GM18520 (cell line): ENCODE measurements around the gene CA4.

Source experiments
- ATAC-seq: cut with Tn5 transposase; IDR thresholded peaks from one replicate; pipeline ENCODE4 v1.9.1; 2021; ENCODE audit not compliant: unreplicated experiment

Gene CA4

DNA sequence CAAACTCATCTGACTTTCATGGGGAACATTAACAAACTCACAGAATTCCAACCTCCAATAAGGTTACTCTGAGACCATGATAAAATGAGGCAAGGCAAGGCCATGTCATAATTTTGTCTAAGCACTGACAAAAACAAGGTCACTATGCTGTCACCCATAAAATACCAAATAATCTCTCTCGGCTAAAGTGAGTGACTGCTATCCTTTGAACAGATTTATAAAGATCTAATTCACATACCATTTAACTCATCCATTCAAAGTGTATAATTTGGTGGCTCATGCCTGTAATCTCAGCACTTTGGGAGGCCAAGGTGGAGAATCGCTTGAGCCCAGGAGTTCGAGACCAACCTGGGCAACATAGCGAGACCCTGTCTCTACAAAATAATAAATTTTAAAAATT lies 20.6 kb upstream of the CA4 start:
- ATAC-seq = no peak

DNA sequence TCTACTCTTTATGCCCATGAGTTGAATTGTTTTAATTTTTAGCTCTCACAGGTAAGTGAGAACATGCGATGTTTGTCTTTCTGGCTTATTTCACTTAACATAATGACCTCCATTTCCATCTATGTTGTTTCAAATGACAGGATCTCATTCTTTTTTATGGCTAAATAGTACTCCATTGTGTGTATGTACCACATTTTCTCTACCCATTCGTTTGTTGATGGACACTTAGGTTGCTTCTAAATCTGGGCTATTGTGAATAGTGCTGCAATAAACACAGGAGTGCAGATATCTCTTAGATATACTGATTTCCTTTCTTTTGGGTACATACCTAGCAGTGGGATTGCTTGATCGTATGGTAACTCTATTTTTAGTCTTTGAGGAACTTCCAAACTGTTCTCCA lies 19.3 kb upstream of the CA4 start:
- no peak for ATAC-seq

DNA sequence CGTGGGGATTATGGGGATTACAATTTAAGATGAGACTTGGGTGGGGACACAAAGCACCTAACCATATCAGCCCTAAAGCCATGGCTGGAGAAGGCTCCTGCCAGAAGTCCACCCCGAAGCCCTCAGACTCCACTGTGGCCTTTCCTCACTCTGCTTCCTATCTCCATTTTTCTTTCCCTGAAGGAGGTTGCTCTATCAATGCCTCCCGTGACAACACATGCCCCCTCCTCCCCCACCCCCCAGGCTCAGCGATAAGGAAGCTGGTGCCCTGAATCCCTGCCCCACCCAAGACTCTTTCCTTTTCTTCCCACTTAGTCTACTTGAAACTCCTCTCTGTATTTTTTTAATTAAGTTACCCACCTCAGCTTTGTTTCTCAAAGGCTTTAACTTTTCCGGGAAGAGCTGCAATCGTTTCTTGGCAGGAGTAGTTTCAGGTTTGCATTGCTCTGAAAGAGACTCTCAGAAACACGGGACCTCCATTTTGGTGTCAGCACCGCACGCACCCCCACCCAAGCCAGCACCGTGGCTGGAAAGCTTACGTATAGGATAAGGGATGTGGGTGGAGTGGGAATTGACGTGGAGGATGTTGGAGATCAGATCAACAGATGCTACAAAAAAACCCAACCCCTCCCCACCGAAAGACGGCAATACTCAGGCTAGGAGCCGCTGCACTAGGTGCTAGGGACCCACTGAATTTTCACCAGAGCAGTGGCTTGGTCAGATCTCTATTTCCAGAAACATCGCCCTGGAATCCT lies 15.2 kb upstream of the CA4 start:
- ATAC-seq = no peak

- peak; percentile 79 for ATAC-seq
These were observed 14.4 kb upstream of the CA4 start for GRCh38 chr17:60135151-60135950.

DNA sequence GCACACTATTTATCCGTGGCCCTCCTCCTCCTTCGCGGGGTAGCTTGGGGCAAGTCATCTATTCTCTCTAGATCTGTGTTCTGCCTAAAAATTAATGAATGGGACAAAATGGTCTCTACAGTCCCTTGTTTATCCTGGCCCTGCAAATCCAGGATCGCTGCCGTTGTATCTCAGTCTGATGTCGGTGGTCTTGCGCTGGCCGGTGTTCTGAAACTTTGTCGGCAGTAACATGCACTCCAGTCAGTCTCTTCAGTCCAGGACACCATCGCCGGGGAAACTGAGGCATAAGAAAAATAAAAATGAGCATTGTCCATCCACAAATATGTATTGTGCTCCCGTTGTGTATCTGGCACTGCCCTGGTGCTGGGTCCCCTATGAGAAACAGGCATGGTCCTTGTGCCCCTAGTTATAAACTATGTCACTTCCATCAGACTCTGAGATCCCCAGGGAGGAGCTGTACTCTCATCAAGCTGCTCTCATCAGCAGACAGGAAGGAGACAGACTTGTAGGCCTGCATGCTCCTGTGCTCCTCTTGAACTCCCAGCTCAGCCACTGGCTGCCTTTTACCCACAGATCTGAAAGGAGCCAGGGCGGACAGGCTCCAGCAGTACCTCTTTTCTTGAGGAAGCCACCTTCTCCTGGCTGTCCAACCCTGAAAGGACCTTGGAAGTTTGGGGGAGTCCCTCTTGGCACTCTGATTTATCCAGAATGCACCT lies 13.7 kb upstream of the CA4 start:
- ATAC-seq = no peak

DNA sequence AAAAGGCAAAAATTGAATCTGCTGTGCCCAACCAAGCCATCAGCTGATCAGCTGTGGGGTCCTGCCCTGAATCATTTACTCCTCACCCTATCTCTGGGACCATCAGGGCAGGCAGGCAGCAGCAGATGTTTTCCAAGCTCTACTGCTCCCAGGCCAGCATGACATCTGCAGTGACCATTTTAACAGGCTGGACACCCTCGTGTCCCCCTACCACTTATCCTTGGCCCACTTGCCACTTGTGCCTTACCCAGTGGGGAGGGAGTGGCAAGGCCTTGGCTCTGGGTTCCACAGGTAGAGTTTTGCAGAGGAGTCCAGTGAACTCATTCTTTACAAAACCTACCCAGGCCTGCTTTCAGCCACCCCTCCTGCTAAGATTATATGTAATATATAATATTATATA lies 12.0 kb upstream of the CA4 start:
- ATAC-seq = no peak

DNA sequence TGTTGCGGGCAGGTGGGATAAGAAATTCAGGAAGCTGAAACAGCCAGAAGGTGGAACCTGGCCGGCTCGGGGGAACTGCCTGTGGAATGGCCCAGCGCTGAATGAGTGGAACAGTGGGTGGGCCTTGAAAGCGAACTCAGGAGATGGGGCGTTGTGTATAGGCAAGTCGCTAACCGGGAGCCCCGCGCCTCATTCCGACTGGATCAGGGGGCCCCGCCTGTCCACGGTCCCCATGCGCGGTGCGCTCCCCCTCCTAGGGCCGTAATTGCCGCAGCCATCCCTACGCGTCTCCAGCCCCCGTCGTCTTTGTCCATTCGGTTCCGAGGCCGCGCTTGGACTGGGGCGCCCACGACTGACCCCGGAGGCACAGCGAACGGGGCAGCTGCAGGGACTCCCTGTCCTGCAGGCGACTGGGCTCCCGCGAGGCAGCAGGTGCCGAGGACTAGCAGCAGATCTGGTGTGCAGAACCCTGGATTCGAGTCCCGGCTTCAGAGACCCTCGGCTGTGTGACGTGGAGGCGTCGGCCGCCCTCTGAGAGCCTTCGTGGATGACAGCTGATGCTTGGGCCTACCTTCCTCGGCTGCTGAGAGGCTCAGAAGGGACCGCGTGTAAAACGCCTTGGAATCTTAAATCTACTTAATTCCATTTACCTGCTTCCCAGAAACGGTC lies 10.9 kb upstream of the CA4 start:
- ATAC-seq = no peak

- ATAC-seq = no peak
These were observed 10.1 kb upstream of the CA4 start for GRCh38 chr17:60139438-60140285.

DNA sequence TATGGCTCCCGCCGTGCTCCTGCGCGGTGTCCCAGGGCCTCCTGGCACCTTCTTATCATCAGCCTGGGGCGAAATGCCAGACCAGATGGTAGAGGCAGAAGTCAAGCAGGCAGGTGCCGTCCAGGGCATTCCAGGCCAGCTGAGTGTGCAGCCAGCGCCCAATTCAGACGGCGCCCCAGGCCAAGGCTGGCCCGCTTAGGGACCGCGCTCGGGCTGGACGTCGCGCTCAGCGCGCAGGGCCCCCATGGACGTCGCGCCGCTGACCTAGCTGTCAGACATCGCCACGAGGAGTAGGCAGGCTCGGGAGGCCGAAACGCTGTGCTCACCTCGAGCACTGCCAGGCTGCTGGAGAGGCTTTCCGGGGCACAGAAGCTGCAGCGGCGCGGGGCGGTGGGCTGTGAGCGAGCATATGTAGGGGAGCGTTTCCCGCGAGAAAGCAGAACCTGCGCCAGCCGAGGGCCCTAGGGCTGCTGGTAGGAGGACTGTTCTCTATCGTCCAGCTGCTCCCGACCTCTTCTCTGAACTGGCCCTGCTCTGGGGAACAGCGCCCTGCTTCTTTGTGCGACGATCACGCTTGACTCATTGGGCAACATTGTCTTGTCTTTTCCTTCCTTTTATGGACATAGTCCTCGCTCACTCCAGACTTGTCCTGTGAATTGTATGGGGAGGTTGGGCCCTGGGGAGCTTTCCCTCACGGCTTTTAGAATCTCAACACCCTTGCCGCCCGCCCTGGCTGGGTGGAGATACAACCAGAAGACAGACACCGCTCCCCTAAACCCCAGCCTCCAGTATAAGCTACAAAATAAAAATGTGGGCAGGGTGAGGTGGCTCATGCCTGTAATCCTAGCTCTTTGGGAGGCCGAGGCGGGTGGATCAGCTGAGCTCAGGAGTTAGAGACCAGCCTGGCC lies 8.4 kb upstream of the CA4 start:
- no peak for ATAC-seq

DNA sequence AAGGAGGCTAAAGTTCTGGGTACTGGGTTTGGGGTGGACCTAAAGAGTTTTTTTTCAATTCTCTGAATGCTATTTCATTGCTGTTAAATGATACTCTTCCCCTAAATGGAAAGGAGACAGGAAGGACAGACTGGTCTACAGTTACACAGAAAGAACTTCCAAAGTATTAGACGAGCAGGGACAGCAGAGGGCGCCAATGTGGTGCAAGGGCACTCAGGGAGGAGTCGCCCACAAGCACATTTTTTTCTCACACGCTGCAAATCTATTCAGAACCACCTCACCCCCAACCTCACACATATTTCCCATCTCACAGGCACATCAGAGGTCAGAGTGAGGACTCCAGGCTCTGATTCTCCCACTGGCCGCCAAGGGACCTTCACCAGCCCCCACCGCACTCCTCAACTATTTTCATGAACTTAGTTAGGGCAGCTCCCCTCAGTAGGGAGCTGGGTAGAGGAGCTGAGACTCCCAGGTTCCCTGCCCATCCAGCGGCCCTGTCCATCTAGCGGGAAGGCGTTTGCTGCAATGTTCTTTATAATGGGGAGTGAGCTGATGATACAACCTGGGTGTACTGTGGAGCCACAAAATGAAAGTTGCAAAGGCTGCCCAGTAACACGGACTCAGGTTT lies 6.8 kb upstream of the CA4 start:
- no peak for ATAC-seq

DNA sequence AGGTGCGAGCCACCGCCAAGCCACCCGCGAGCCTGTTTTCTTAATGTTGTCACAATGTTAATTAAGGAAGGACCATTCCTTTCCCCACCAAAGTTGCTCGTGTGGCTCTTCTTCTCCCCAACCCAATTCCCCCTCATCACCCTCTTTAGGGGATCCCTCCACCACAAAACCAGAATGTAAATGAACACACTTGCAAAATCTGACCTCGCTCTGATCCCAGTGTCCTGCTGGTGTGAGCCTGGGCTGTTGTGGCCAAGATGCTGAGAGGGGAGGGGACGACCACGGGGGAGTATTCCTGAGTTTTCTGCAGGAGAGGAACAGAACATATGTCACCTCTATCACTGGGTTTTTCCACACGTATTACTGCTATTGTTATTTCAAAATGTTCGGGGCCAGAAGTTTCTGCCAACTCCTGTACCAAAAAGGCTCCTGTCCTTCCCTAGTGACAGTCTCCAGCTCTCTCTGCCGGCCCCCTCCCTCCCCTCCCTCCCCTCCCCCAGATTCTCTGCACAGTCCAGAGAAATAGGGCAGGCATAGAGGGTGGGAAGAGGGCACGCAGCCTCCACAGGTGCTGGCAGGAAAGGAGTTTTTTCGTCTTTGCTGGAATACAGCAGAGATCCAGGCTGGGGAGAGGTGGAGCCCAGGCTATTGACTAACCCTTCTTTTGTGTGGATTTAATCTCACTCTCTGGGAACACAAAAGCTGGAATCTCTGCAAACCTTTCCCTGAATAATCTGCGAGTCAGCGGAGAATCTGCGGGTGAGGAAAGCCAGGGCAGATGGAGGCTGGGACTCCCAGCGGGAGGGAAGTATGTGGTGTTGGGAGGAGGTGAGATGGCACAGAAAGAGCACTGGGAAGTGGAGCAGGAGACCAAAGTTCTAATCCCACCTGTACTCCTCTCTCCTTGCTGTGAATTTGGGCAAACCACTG lies 4.5 kb upstream of the CA4 start:
- no peak for ATAC-seq

- no peak for ATAC-seq
These were observed 3.6 kb upstream of the CA4 start for GRCh38 chr17:60146206-60146605.

DNA sequence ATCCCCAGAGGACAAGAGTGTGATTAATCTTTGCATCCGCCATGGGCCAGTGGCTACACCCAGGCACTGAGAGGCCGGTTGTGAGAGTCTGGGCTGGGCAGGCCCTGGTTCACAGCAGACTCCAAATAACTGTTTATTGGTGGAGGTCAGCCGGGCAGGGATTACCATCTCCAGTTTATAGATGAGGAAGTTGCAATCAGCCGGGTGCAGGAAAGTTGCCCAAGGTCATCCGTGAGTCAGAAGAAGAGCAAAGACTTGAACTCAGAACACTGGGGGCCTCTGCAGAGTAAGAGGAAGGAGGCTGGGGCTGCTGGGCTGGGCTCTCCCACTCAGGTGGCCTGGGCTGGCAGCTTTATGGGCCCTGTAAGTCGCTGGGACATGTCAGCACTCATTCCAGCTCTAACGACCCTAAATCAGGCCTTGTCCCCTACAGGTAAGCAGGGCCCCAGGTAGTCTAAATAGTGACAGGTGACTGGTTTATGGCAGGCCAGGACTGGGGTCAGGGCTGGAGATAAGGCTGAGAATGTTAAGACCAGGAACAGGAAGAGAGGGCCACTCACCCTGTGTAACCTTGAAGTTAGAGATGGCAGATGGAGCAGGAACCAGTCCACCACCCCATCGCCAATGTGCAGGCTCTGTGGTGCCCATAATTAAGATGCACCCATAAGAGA lies 2.1 kb upstream of the CA4 start:
- ATAC-seq = no peak

DNA sequence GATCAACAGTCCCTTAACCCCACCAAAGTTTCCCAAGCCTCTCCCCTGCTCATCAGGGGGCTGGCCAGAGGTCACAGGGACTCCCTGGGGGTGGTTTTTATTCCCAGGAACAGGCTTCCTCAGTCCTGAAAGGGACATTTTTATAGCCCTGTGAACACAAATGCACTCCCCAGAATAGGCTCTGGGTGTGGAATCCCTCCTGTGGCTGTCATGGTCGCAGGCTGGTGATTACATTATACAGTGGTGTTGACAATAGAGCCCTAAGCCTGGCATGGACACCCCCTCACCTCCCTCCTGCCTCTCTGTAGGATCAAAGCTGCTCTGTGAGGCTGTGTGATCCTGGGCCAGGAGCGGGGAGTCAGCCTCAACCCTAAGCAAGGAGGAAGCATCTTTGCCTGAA lies 1.4 kb upstream of the CA4 start:
- ATAC-seq = no peak

DNA sequence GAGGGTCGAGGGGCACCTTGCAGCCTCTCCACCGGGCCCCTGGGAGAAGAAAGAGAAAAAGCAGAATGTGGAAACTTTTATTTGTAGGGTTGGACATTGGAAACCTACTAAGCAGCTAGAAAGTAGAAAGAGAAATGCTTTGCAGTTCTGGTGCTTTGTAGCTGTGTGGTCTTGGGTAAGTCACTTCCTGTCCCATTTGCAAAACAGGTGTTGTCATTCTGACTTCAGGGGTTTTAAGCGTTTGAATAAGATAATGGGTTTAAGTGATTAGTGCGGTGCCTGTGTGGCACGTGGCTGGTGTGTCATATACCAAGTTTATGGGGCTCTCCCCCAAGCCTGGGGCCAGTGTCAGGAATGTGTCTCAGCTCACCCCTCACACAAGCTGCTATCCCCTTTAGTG lies 1.6 kb downstream of the CA4 start:
- peak; percentile 73 for ATAC-seq

DNA sequence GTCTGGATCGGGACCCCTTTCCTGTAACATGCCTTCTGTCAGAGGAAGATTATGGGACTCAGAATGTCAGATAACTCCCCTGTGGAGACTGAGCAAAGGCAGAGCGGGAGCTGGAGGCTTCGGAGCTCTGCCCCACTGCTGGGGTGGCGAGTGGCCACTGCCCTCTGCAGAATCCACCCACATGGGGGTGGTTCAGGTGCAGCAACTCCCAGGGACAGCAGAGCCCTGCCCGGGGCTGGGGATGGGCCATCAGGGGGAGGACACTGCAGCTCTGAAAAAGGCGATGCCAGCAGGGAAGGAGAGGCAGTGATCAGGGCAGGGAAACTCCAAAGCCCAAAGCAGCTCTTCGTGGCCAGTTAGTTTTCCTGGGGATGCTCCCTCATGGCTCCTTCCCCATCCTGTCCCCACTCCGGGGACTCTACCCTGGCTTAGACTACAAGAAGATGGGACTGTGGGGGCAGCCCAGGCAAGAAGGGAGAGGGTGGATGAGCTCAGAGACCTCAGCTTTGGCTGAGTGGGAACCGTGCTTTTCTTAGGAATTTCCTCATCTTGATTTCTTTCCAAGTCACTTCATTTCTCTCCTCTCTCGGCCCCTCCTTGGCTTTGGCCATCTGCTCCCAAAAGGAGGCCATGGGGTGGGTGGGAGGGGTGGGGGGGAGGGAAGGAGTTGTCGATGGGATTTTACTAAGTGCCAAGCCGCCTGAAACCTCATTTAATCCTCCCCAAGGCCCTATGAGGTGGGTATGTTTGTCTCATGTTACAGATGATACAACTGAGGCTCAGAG lies 4.0 kb downstream of the CA4 start:
- no peak for ATAC-seq
